Keratinocyte (primary cell): Measurements from ENCODE around the gene TMEM163. TPM values are rescaled to one million over a fixed set of nuclear protein-coding genes. Genes with fewer than 3 reads are reported as not detected.

Experiments used
- DNase-seq: peaks from one replicate; pipeline ENCODE4 v3.0.0-alpha.2; 2011; ENCODE audit warnings: low read depth, missing footprints, low spot score
- FAIRE-seq: peaks from 2 replicates; lab custom pipeline; 2011; peaks lifted over from hg19 to GRCh38; lab: Jason Lieb, UNC
- H2AFZ ChIP-seq: 2 replicates; pipeline ENCODE4 v1.6.0; 2012; ENCODE audit warnings: low read length, control low read depth, inconsistent platforms; ENCODE audit not compliant: control insufficient read depth
- H3K27ac ChIP-seq: 2 replicates; pipeline ENCODE4 v1.5.1; 2011; ENCODE audit warnings: low read length; ENCODE audit not compliant: control insufficient read depth, insufficient read depth
- H3K27me3 ChIP-seq: 3 replicates; pipeline ENCODE4 v1.6.0; 2011; ENCODE audit warnings: low read length; ENCODE audit not compliant: control insufficient read depth, insufficient read depth; ENCODE audit errors: extremely low read depth
- H3K36me3 ChIP-seq, 2 experiments: 2 replicates in 1 of 2; 3 replicates in 1 of 2; pipeline ENCODE4 v1.5.1; 2011; ENCODE audit warnings: low read length in 2 of 2, mild to moderate bottlenecking in 1 of 2; ENCODE audit not compliant: control insufficient read depth in 2 of 2, insufficient read depth in 2 of 2; ENCODE audit errors: extremely low read depth in 1 of 2
- H3K4me1 ChIP-seq: 3 replicates; pipeline ENCODE4 v1.5.1; 2011; ENCODE audit warnings: low read length; ENCODE audit not compliant: control insufficient read depth, insufficient read depth; ENCODE audit errors: extremely low read depth
- H3K4me2 ChIP-seq: 3 replicates; pipeline ENCODE4 v1.6.0; 2011; ENCODE audit warnings: low read depth, low read length; ENCODE audit not compliant: control insufficient read depth, insufficient read depth; ENCODE audit errors: extremely low read depth
- H3K4me3 ChIP-seq, 3 experiments: fragments of 200-600 bp in 1 of 3; sonication (generic) in 1 of 3; 2 replicates in 2 of 3; 3 replicates in 1 of 3; pipeline ENCODE4 v1.5.1; 2011 to 2016; ENCODE audit warnings: low read length in 3 of 3, mild to moderate bottlenecking in 3 of 3, control low read depth in 2 of 3, inconsistent platforms in 1 of 3, low read depth in 1 of 3, mixed read lengths in 1 of 3, mixed run types in 1 of 3, moderate library complexity in 1 of 3; ENCODE audit not compliant: control insufficient read depth in 2 of 3, insufficient read depth in 2 of 3; ENCODE audit errors: extremely low read depth in 1 of 3
- H3K79me2 ChIP-seq: 2 replicates; pipeline ENCODE4 v1.6.0; 2012; ENCODE audit warnings: low read length; ENCODE audit not compliant: control insufficient read depth, insufficient read depth
- H3K9ac ChIP-seq: 3 replicates; pipeline ENCODE4 v1.6.0; 2011; ENCODE audit warnings: low read length; ENCODE audit not compliant: control insufficient read depth, insufficient read depth; ENCODE audit errors: extremely low read depth
- H3K9me1 ChIP-seq: 3 replicates; pipeline ENCODE4 v1.6.0; 2011; ENCODE audit warnings: low read length; ENCODE audit not compliant: control insufficient read depth, insufficient read depth; ENCODE audit errors: extremely low read depth
- H3K9me3 ChIP-seq: 2 replicates; pipeline ENCODE4 v1.5.1; 2012; ENCODE audit warnings: low read depth, low read length; ENCODE audit not compliant: control insufficient read depth
- H4K20me1 ChIP-seq: 3 replicates; pipeline ENCODE4 v1.6.0; 2011; ENCODE audit warnings: low read length; ENCODE audit not compliant: control insufficient read depth, insufficient read depth; ENCODE audit errors: extremely low read depth
- EZH2 ChIP-seq: IDR thresholded peaks from one replicate; pipeline ENCODE4 v1.6.1; 2012; ENCODE audit warnings: inconsistent platforms, mild to moderate bottlenecking, low read length, moderate library complexity
- dilution Hi-C: fragments of 300-500 bp; cut with MboI; formaldehyde crosslinking; loops from one replicate; pipeline ENCODE4 v1.7.0; 2020; ENCODE audit warnings: low sequenced_read_pairs; ENCODE audit not compliant: extremely low pct_ligation_motif_present
- polyA plus RNA-seq, 5 experiments: library from polyadenylated mRNA; depleted of rRNA in 3 of 5; stranded (reverse) in 3 of 5; stranded (forward) in 1 of 5; unstranded in 1 of 5; fragments of >200 nt; gene quantifications; 1 replicate in 1 of 5; 2 replicates in 3 of 5; 3 replicates in 1 of 5; pipeline versions ENCODE4 v1.2.1 to v1.2.3, GENCODE V29; 2011 to 2012; ENCODE audit warnings: missing spikeins in 2 of 5, low read depth in 1 of 5, low replicate concordance in 1 of 5
- TF ChIP-seq, protein P1 (sequence below), 3 experiments: IDR thresholded peaks in 1 of 3; conservative IDR thresholded peaks in 1 of 3; optimal IDR thresholded peaks in 1 of 3; 2 replicates in 2 of 3; 3 replicates in 1 of 3; pipeline versions ENCODE3 to v1.5.1; 2011; ENCODE audit warnings: low read length in 3 of 3, mild to moderate bottlenecking in 3 of 3, moderate library complexity in 2 of 3, control low read depth in 1 of 3, inconsistent platforms in 1 of 3; ENCODE audit not compliant: insufficient read depth in 2 of 3; ENCODE audit errors: extremely low read depth in 1 of 3

The TMEM163 gene
- polyA plus RNA-seq, 1 donor (not counting 4 experiments of a cell fraction or from before 2014, with no cell fraction given): not detected

DNA sequence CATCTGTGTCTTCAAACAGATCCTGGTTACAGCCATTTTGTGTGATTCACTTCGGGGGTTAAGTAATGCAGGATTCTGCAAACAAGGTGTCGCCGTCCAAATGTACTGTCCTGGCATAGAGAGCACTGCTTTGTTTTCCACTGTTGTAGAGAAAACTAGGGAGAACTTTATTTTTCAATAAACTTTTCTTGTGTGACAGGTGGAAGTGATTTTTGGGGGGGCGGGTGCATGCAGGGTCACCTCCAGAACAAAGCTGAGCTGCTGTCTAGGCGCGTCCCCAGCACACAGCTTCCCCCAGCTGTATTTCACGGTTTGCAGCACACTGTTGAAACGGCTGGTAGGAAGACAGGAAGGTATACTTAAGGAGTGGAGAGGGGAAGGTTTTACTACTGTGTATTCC, 264.4 kb downstream of the TMEM163 start:
- Histone ChIP-seq H3K27ac (no peak overlapping the region), H4K20me1 (no peaks in the 10 kb centered on the region), H3K27me3 (no peaks in the 10 kb centered on the region), H3K4me3 (no peak overlapping the region), H3K9me1 (no peaks in the 10 kb centered on the region), H3K9ac (no peak overlapping the region), H3K4me1 (no peaks in the 10 kb centered on the region), H3K4me2 (no peak overlapping the region), H3K36me3 (peaks cover 0 to 2% of the 10 kb centered on the region in 2 experiments), H2AFZ (no peak overlapping the region), H3K9me3 (no peaks in the 10 kb centered on the region), H3K79me2 (no peaks in the 10 kb centered on the region)
- TF ChIP-seq, protein P1, sequence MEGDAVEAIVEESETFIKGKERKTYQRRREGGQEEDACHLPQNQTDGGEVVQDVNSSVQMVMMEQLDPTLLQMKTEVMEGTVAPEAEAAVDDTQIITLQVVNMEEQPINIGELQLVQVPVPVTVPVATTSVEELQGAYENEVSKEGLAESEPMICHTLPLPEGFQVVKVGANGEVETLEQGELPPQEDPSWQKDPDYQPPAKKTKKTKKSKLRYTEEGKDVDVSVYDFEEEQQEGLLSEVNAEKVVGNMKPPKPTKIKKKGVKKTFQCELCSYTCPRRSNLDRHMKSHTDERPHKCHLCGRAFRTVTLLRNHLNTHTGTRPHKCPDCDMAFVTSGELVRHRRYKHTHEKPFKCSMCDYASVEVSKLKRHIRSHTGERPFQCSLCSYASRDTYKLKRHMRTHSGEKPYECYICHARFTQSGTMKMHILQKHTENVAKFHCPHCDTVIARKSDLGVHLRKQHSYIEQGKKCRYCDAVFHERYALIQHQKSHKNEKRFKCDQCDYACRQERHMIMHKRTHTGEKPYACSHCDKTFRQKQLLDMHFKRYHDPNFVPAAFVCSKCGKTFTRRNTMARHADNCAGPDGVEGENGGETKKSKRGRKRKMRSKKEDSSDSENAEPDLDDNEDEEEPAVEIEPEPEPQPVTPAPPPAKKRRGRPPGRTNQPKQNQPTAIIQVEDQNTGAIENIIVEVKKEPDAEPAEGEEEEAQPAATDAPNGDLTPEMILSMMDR (optimal IDR thresholded peaks at IDR 0.05 in 1 of 3, IDR thresholded peaks at IDR 0.05 in 1 of 3, conservative IDR thresholded peaks at IDR 0.05 in 1 of 3; ENCODE audit: extremely low read depth in 1 of 3, insufficient read depth in 2 of 3, low read length in 3 of 3): no peak
- TF ChIP-seq EZH2: no peak
- dilution Hi-C loops: no loop called here
- DNase-seq: no peak
- no peak for FAIRE-seq

GRCh38 chr2:134453973-134454372, 264.8 kb downstream of the TMEM163 start:
- no peaks in the 10 kb centered on the region for H3K27me3 ChIP-seq
- no peaks in the 10 kb centered on the region for H3K4me1 ChIP-seq
- no peak for DNase-seq
- H3K9me1 ChIP-seq: no peaks in the 10 kb centered on the region
- no peak overlapping the region for H2AFZ ChIP-seq
- H4K20me1 ChIP-seq: no peaks in the 10 kb centered on the region
- H3K4me2 ChIP-seq: no peak overlapping the region
- dilution Hi-C loops: no loop called here
- FAIRE-seq: no peak
- H3K36me3 ChIP-seq: peaks cover 0 to 2% of the 10 kb centered on the region in 2 experiments
- H3K27ac ChIP-seq: no peak overlapping the region
- no peaks in the 10 kb centered on the region for H3K9me3 ChIP-seq
- H3K79me2 ChIP-seq: no peaks in the 10 kb centered on the region
- TF ChIP-seq, protein P1 (optimal IDR thresholded peaks at IDR 0.05 in 1 of 3, IDR thresholded peaks at IDR 0.05 in 1 of 3, conservative IDR thresholded peaks at IDR 0.05 in 1 of 3; ENCODE audit: extremely low read depth in 1 of 3, insufficient read depth in 2 of 3, low read length in 3 of 3): no peak
- no peak for TF ChIP-seq EZH2
- H3K9ac ChIP-seq: no peak overlapping the region
- H3K4me3 ChIP-seq: no peak overlapping the region
